ENCODE measurements around the gene PGM3. TPM values are rescaled to one million over a fixed set of nuclear protein-coding genes. Genes with fewer than 3 reads are reported as not detected.

PGM3 gene
- polyA plus RNA-seq, 1 donor (not counting 4 experiments of a cell fraction or from before 2014, with no cell fraction given): 32.1 TPM

GRCh38 chr6:83226517-83226916 lies 33.5 kb upstream of the PGM3 start:
- Histone ChIP-seq H3K9ac (ENCODE audit: control insufficient read depth, extremely low read depth, insufficient read depth, low read length) (no peak overlapping the region), H3K4me3 (ENCODE audit: control insufficient read depth in 2 of 3, extremely low read depth in 1 of 3, insufficient read depth in 2 of 3, low read depth in 1 of 3, low read length in 3 of 3) (no peak overlapping the region), H3K36me3 (ENCODE audit: control insufficient read depth in 2 of 2, extremely low read depth in 1 of 2, insufficient read depth in 2 of 2, low read length in 2 of 2) (peaks cover 0 to 11% of the 10 kb centered on the region in 2 experiments), H3K9me1 (ENCODE audit: control insufficient read depth, extremely low read depth, insufficient read depth, low read length) (no peaks in the 10 kb centered on the region), H4K20me1 (ENCODE audit: control insufficient read depth, extremely low read depth, insufficient read depth, low read length) (no peaks in the 10 kb centered on the region), H3K4me2 (ENCODE audit: control insufficient read depth, extremely low read depth, insufficient read depth, low read depth, low read length) (no peak overlapping the region), H3K79me2 (ENCODE audit: control insufficient read depth, insufficient read depth, low read length) (no peaks in the 10 kb centered on the region), H3K27ac (ENCODE audit: control insufficient read depth, insufficient read depth, low read length) (no peak overlapping the region), H3K4me1 (ENCODE audit: control insufficient read depth, extremely low read depth, insufficient read depth, low read length) (no peaks in the 10 kb centered on the region), H3K27me3 (ENCODE audit: control insufficient read depth, extremely low read depth, insufficient read depth, low read length) (no peaks in the 10 kb centered on the region), H2AFZ (ENCODE audit: control insufficient read depth, low read length) (no peak overlapping the region), H3K9me3 (ENCODE audit: control insufficient read depth, low read depth, low read length) (no peaks in the 10 kb centered on the region)
- dilution Hi-C loops (cut with MboI; ENCODE audit: extremely low pct_ligation_motif_present, low sequenced_read_pairs): no loop called here
- DNase-seq (ENCODE audit: low read depth, low spot score) (no peak), FAIRE-seq (no peak)
- no peak for TF ChIP-seq EZH2 (IDR thresholded peaks at IDR 0.05; ENCODE audit: low read length)
- no peak for TF ChIP-seq CTCF (optimal IDR thresholded peaks at IDR 0.05 in 1 of 3, IDR thresholded peaks at IDR 0.05 in 1 of 3, conservative IDR thresholded peaks at IDR 0.05 in 1 of 3; ENCODE audit: extremely low read depth in 1 of 3, insufficient read depth in 2 of 3, low read length in 3 of 3)

GRCh38 chr6:83221889-83222479 lies 28.9 kb upstream of the PGM3 start:
- no peak overlapping the region for H3K9ac ChIP-seq (ENCODE audit: control insufficient read depth, extremely low read depth, insufficient read depth, low read length)
- no peak overlapping the region for H2AFZ ChIP-seq (ENCODE audit: control insufficient read depth, low read length)
- no peak overlapping the region for H3K4me2 ChIP-seq (ENCODE audit: control insufficient read depth, extremely low read depth, insufficient read depth, low read depth, low read length)
- peak in 2 of 3 experiments; percentile 23 to 38 for TF ChIP-seq CTCF (optimal IDR thresholded peaks at IDR 0.05 in 1 of 3, IDR thresholded peaks at IDR 0.05 in 1 of 3, conservative IDR thresholded peaks at IDR 0.05 in 1 of 3; ENCODE audit: extremely low read depth in 1 of 3, insufficient read depth in 2 of 3, low read length in 3 of 3)
- TF ChIP-seq EZH2 (IDR thresholded peaks at IDR 0.05; ENCODE audit: low read length): no peak
- H3K4me3 ChIP-seq (ENCODE audit: control insufficient read depth in 2 of 3, extremely low read depth in 1 of 3, insufficient read depth in 2 of 3, low read depth in 1 of 3, low read length in 3 of 3): no peak overlapping the region
- no peaks in the 10 kb centered on the region for H3K9me1 ChIP-seq (ENCODE audit: control insufficient read depth, extremely low read depth, insufficient read depth, low read length)
- FAIRE-seq: no peak
- peaks cover 0 to 10% of the 10 kb centered on the region in 2 experiments for H3K36me3 ChIP-seq (ENCODE audit: control insufficient read depth in 2 of 2, extremely low read depth in 1 of 2, insufficient read depth in 2 of 2, low read length in 2 of 2)
- no peak for DNase-seq (ENCODE audit: low read depth, low spot score)
- H3K79me2 ChIP-seq (ENCODE audit: control insufficient read depth, insufficient read depth, low read length): no peaks in the 10 kb centered on the region
- H3K27ac ChIP-seq (ENCODE audit: control insufficient read depth, insufficient read depth, low read length): no peak overlapping the region
- H4K20me1 ChIP-seq (ENCODE audit: control insufficient read depth, extremely low read depth, insufficient read depth, low read length): no peaks in the 10 kb centered on the region
- H3K4me1 ChIP-seq (ENCODE audit: control insufficient read depth, extremely low read depth, insufficient read depth, low read length): no peaks in the 10 kb centered on the region
- no peaks in the 10 kb centered on the region for H3K9me3 ChIP-seq (ENCODE audit: control insufficient read depth, low read depth, low read length)
- dilution Hi-C loops (cut with MboI; ENCODE audit: extremely low pct_ligation_motif_present, low sequenced_read_pairs): no loop called here
- H3K27me3 ChIP-seq (ENCODE audit: control insufficient read depth, extremely low read depth, insufficient read depth, low read length): no peaks in the 10 kb centered on the region

Measured in keratinocyte (primary cell).